Spleen (tissue), 11 donors: ENCODE measurements around the gene ARF3. TPM values are rescaled to one million over a fixed set of nuclear protein-coding genes. Genes with fewer than 3 reads are reported as not detected.

Experiments
- DNase-seq: peaks from one replicate; pipeline ENCODE4 v3.0.0-alpha.2; 2020
- H3K27ac ChIP-seq, 8 donors: fragments of 200-600 bp; sonication (generic) in 7 of 8; 1 replicate in 4 of 8; 2 replicates in 4 of 8; pipeline versions ENCODE4 v1.5.0 to v1.8.0; 2016 to 2021; ENCODE audit warnings: inconsistent platforms in 4 of 8, mild to moderate bottlenecking in 4 of 8, moderate library complexity in 1 of 8
- H3K27me3 ChIP-seq, 7 donors: fragments of 200-600 bp; sonication (generic) in 6 of 7; replicated peaks in 1 of 7; 1 replicate in 4 of 7; 2 replicates in 3 of 7; pipeline versions ENCODE4 v1.5.0 to v1.8.0; 2016 to 2021; ENCODE audit warnings: inconsistent platforms in 3 of 7, mild to moderate bottlenecking in 1 of 7
- H3K36me3 ChIP-seq, 6 donors: fragments of 200-600 bp; sonication (generic) in 5 of 6; 1 replicate in 4 of 6; 2 replicates in 2 of 6; pipeline versions ENCODE4 v1.5.0 to v1.8.0; 2016 to 2021; ENCODE audit warnings: inconsistent platforms in 2 of 6
- H3K4me1 ChIP-seq, 6 donors: fragments of 200-600 bp; sonication (generic) in 5 of 6; 1 replicate in 3 of 6; 2 replicates in 3 of 6; pipeline versions ENCODE4 v1.5.0 to v1.8.0; 2016 to 2021; ENCODE audit warnings: inconsistent platforms in 3 of 6
- H3K4me3 ChIP-seq, 8 donors: fragments of 200-600 bp; sonication (generic) in 7 of 8; 1 replicate in 4 of 8; 2 replicates in 4 of 8; pipeline versions ENCODE4 v1.5.0 to v1.8.0; 2016 to 2021; ENCODE audit warnings: inconsistent platforms in 4 of 8, mild to moderate bottlenecking in 4 of 8, moderate library complexity in 2 of 8
- H3K9me3 ChIP-seq, 8 donors: fragments of 200-600 bp; sonication (generic) in 7 of 8; 1 replicate in 4 of 8; 2 replicates in 4 of 8; pipeline versions ENCODE4 v1.5.0 to v1.8.0; 2016 to 2021; ENCODE audit warnings: inconsistent platforms in 4 of 8
- POLR2A ChIP-seq, 3 donors: fragments of 450-650 bp; IDR thresholded peaks; one replicate each; pipeline ENCODE4 v1.5.1; 2017; ENCODE audit warnings: antibody characterized with exemption in 3 of 3, mild to moderate bottlenecking in 1 of 3
- POLR2AphosphoS5 ChIP-seq, 3 donors: sonication (generic); formaldehyde crosslinking; IDR thresholded peaks; one replicate each; pipeline ENCODE4 v1.5.1; 2017; ENCODE audit warnings: antibody characterized with exemption in 3 of 3
- WGBS, 5 donors: extraction: QIAGEN DNeasy Blood & Tissue Kit in 3 of 5; methylation state at CpG; one replicate each; pipeline versions ENCODE4 v1.1.5 to v1.1.7; 2013 to 2018; 5-methylcytosine and 5-hydroxymethylcytosine counted together
- intact Hi-C: fragments of 100-400 bp; cut with DNase I; formaldehyde crosslinking; loops from one replicate; pipeline ENCODE4 v1.15.0; 2023; ENCODE audit warnings: low total_unique reads
- polyA plus RNA-seq, 3 donors: library from polyadenylated mRNA; stranded (reverse); fragments of 200-250 nt; gene quantifications; one replicate each; pipeline ENCODE4 v1.2.1, GENCODE V29; 2013
- total RNA-seq, 7 donors: library from RNA; depleted of rRNA in 3 of 7; stranded (reverse); fragments of >200 nt in 3 of 7; fragmentation: NEBNext Ultra II Directional in 4 of 7; extraction: Animal tissue kit (Norgen Biotek cat#: 25700) in 4 of 7; gene quantifications; one replicate each; pipeline versions ENCODE4 v1.1.0 to v1.2.1, GENCODE V29; 2016 to 2021
- TF ChIP-seq, protein P1 (sequence below), 11 experiments: fragments of 200-600 bp in 7 of 11; fragments of 450-650 bp in 4 of 11; sonication (generic) in 4 of 11; IDR thresholded peaks in 8 of 11; conservative IDR thresholded peaks in 3 of 11; 1 replicate in 7 of 11; 2 replicates in 4 of 11; pipeline versions ENCODE4 v1.4.0 to v1.8.0; 2016 to 2021; ENCODE audit warnings: antibody characterized with exemption in 11 of 11, inconsistent platforms in 4 of 11, mild to moderate bottlenecking in 1 of 11
- donor health status: healthy with polysubstance abuse.
- donor health status: DM: no; HTN: no; CAD: no; lungs with moderate emphysema.
- donor health status: DM: no; HTN: no; CAD: no.
- donor health status: Bipolar disorder and iron deficiency.
- donor health status: healthy.
- donor health status: DM: no; HTN: no; CAD: no.
- donor health status: DM: yes; HTN: yes; CAD: no.

ARF3 gene
- total and polyA plus RNA-seq, 10 donors, result 22.2 to 152 (median 80.5) TPM

GRCh38 chr12:48970702-48971334, 13.5 kb upstream of the ARF3 start:
- no peak for DNase-seq
- no peak for TF ChIP-seq POLR2A (IDR thresholded peaks at IDR 0.05)
- TF ChIP-seq, protein P1, sequence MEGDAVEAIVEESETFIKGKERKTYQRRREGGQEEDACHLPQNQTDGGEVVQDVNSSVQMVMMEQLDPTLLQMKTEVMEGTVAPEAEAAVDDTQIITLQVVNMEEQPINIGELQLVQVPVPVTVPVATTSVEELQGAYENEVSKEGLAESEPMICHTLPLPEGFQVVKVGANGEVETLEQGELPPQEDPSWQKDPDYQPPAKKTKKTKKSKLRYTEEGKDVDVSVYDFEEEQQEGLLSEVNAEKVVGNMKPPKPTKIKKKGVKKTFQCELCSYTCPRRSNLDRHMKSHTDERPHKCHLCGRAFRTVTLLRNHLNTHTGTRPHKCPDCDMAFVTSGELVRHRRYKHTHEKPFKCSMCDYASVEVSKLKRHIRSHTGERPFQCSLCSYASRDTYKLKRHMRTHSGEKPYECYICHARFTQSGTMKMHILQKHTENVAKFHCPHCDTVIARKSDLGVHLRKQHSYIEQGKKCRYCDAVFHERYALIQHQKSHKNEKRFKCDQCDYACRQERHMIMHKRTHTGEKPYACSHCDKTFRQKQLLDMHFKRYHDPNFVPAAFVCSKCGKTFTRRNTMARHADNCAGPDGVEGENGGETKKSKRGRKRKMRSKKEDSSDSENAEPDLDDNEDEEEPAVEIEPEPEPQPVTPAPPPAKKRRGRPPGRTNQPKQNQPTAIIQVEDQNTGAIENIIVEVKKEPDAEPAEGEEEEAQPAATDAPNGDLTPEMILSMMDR (IDR thresholded peaks at IDR 0.05 in 8 of 11, conservative IDR thresholded peaks at IDR 0.05 in 3 of 11), result no peak
- no peak for TF ChIP-seq POLR2AphosphoS5 (IDR thresholded peaks at IDR 0.05)
- no peaks in the 10 kb centered on the region for H3K9me3 ChIP-seq

GRCh38 chr12:48969833-48970701, 12.8 kb upstream of the ARF3 start:
- peak overlapping the region in 6 of 8 donors; percentile 9 to 55 (median 18) for H3K4me3 ChIP-seq
- peaks cover 9 to 56% (median 38%) of the 10 kb centered on the region in 6 donors for H3K4me1 ChIP-seq
- WGBS, 5 donors, result 5 to 13% (median 8%) methylated on average over 39 to 77 of the region's 77 CpGs
- no peak overlapping the region for H3K27ac ChIP-seq
- TF ChIP-seq POLR2A (IDR thresholded peaks at IDR 0.05) (no peak), POLR2AphosphoS5 (IDR thresholded peaks at IDR 0.05) (peak in 1 of 3 donors; percentile 38)
- TF ChIP-seq, protein P1 (IDR thresholded peaks at IDR 0.05 in 8 of 11, conservative IDR thresholded peaks at IDR 0.05 in 3 of 11), result no peak
- no peaks in the 10 kb centered on the region for H3K36me3 ChIP-seq
- H3K27me3 ChIP-seq, result peaks cover 9 to 62% (median 54%) of the 10 kb centered on the region in 7 donors
- H3K9me3 ChIP-seq, result no peaks in the 10 kb centered on the region
- intact Hi-C loops, result no loop called here
- no peak for DNase-seq

More at GRCh38 chr12:48970702-48971334, 13.5 kb upstream of the ARF3 start:
- 30 to 36% (median 32%) methylated on average over 10 of the region's 10 CpGs for WGBS, 5 donors
- H3K36me3 ChIP-seq, result no peaks in the 10 kb centered on the region
- intact Hi-C loops, result no loop called here
- peak overlapping the region in 1 of 8 donors; percentile 55 for H3K4me3 ChIP-seq
- peaks cover 9 to 56% (median 38%) of the 10 kb centered on the region in 6 donors for H3K4me1 ChIP-seq
- no peak overlapping the region for H3K27ac ChIP-seq
- H3K27me3 ChIP-seq, result peaks cover 9 to 69% (median 54%) of the 10 kb centered on the region in 7 donors

GRCh38 chr12:48969160-48969771, 12.0 kb upstream of the ARF3 start:
- H3K27me3 ChIP-seq, result peaks cover 9 to 55% (median 51%) of the 10 kb centered on the region in 7 donors
- H3K27ac ChIP-seq, result no peak overlapping the region
- TF ChIP-seq, protein P1 (IDR thresholded peaks at IDR 0.05 in 8 of 11, conservative IDR thresholded peaks at IDR 0.05 in 3 of 11), result no peak
- TF ChIP-seq POLR2A (IDR thresholded peaks at IDR 0.05) (no peak), POLR2AphosphoS5 (IDR thresholded peaks at IDR 0.05) (no peak)
- peak overlapping the region in 2 of 8 donors; percentile 16 to 55 for H3K4me3 ChIP-seq
- intact Hi-C loops, result no loop called here
- H3K36me3 ChIP-seq, result no peaks in the 10 kb centered on the region
- no peaks in the 10 kb centered on the region for H3K9me3 ChIP-seq
- DNase-seq, result no peak
- 60 to 69% (median 65%) methylated on average over 7 to 8 of the region's 8 CpGs for WGBS, 5 donors
- H3K4me1 ChIP-seq, result peaks cover 9 to 56% (median 38%) of the 10 kb centered on the region in 6 donors
